ENCODE results near the gene CDRT4.

DNA sequence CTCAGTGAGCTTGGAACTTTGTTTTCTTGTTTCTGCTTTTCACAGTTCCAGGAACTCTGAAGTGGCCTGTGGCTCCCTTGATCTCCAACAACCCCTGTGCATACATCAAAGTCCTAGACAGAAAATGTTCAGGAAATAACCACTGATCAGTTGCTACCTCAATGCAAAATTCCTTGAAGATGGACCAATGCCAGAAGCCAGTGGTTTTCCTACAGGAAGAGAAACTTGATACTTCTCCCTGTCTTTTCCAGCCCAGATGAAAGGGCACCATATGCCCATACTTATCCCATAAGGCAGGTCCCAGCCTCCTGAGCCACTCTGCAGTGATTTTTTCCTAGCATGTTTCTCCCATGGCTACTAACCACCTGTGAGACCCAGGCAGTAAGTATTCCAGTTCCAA, 12.3 kb upstream of the CDRT4 start:
- TF ChIP-seq, protein P1, sequence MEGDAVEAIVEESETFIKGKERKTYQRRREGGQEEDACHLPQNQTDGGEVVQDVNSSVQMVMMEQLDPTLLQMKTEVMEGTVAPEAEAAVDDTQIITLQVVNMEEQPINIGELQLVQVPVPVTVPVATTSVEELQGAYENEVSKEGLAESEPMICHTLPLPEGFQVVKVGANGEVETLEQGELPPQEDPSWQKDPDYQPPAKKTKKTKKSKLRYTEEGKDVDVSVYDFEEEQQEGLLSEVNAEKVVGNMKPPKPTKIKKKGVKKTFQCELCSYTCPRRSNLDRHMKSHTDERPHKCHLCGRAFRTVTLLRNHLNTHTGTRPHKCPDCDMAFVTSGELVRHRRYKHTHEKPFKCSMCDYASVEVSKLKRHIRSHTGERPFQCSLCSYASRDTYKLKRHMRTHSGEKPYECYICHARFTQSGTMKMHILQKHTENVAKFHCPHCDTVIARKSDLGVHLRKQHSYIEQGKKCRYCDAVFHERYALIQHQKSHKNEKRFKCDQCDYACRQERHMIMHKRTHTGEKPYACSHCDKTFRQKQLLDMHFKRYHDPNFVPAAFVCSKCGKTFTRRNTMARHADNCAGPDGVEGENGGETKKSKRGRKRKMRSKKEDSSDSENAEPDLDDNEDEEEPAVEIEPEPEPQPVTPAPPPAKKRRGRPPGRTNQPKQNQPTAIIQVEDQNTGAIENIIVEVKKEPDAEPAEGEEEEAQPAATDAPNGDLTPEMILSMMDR (IDR thresholded peaks at IDR 0.05) = no peak
- no peak for TF ChIP-seq POLR2A (IDR thresholded peaks at IDR 0.05)
